ENCODE measurements around the gene IFNAR1.
"Not testable (repeated sequence)": the region's sequence is repeated elsewhere in the genome, so short reads cannot be mapped to it uniquely, and the experiment has no call there.

Gene IFNAR1

GRCh38 chr21:33308586-33309490, 15.9 kb upstream of the IFNAR1 start:
- DNase-seq (ENCODE audit: low read depth) = peak; percentile 50

- no peak for DNase-seq (ENCODE audit: low read depth)
Measured at GRCh38 chr21:33309778-33310177, 15.0 kb upstream of the IFNAR1 start.

- no peak for DNase-seq (ENCODE audit: low read depth)
Measured at GRCh38 chr21:33312121-33312520, 12.6 kb upstream of the IFNAR1 start.

- no peak for DNase-seq (ENCODE audit: low read depth)
Measured at GRCh38 chr21:33313183-33313582, 11.6 kb upstream of the IFNAR1 start.

- DNase-seq (ENCODE audit: low read depth) = no peak
Measured at GRCh38 chr21:33313611-33314010, 11.2 kb upstream of the IFNAR1 start.

GRCh38 chr21:33314111-33314510, 10.7 kb upstream of the IFNAR1 start:
- DNase-seq (ENCODE audit: low read depth) = no peak

- no peak for DNase-seq (ENCODE audit: low read depth)
Measured at GRCh38 chr21:33315946-33316710, 8.6 kb upstream of the IFNAR1 start.

- no peak for DNase-seq (ENCODE audit: low read depth)
Measured at GRCh38 chr21:33317145-33317544, 7.6 kb upstream of the IFNAR1 start.

GRCh38 chr21:33317786-33318486, 6.8 kb upstream of the IFNAR1 start:
- no peak for DNase-seq (ENCODE audit: low read depth)

- not testable (repeated sequence) for DNase-seq (ENCODE audit: low read depth)
Measured at GRCh38 chr21:33321005-33321404, 3.8 kb upstream of the IFNAR1 start.

- not testable (repeated sequence) for DNase-seq (ENCODE audit: low read depth)
Measured at GRCh38 chr21:33323610-33324009, 1.2 kb upstream of the IFNAR1 start.

- peak; percentile 68 for DNase-seq (ENCODE audit: low read depth)
Measured at GRCh38 chr21:33325222-33326067, 675 bp downstream of the IFNAR1 start.

- no peak for DNase-seq (ENCODE audit: low read depth)
Measured at GRCh38 chr21:33327326-33327725, 2.6 kb downstream of the IFNAR1 start.

- no peak for DNase-seq (ENCODE audit: low read depth)
Measured at GRCh38 chr21:33327792-33328433, 3.1 kb downstream of the IFNAR1 start.

GRCh38 chr21:33330726-33331125, 6.0 kb downstream of the IFNAR1 start:
- DNase-seq (ENCODE audit: low read depth) = no peak

GRCh38 chr21:33332143-33332542, 7.4 kb downstream of the IFNAR1 start:
- DNase-seq (ENCODE audit: low read depth) = no peak

GRCh38 chr21:33334191-33334590, 9.4 kb downstream of the IFNAR1 start:
- DNase-seq (ENCODE audit: low read depth) = no peak

GRCh38 chr21:33334824-33335223, 10.1 kb downstream of the IFNAR1 start:
- no peak for DNase-seq (ENCODE audit: low read depth)

- no peak for DNase-seq (ENCODE audit: low read depth)
Measured at GRCh38 chr21:33339135-33339534, 14.4 kb downstream of the IFNAR1 start.

GRCh38 chr21:33339918-33340317, 15.1 kb downstream of the IFNAR1 start:
- DNase-seq (ENCODE audit: low read depth) = no peak

- no peak for DNase-seq (ENCODE audit: low read depth)
Measured at GRCh38 chr21:33345751-33346238, 21.0 kb downstream of the IFNAR1 start.
